HepG2 (cell line): Measurements from ENCODE around the gene PLD3. TPM values are rescaled to one million over a fixed set of nuclear protein-coding genes. Genes with fewer than 3 reads are reported as not detected.

Source experiments
- ETS1 ChIP-seq: sonication (generic); formaldehyde crosslinking; IDR thresholded peaks from 2 replicates; pipeline ENCODE4 v1.4.0; 2020; ENCODE audit warnings: missing genetic modification reagents
- HMG20A ChIP-seq: IDR thresholded peaks from 2 replicates; pipeline ENCODE4 v1.6.1; 2016; ENCODE audit warnings: borderline replicate concordance
- LBX2 ChIP-seq: sonication (generic); formaldehyde crosslinking; IDR thresholded peaks from 2 replicates; pipeline ENCODE4 v1.5.0; 2020; ENCODE audit warnings: missing genetic modification reagents, mild to moderate bottlenecking, borderline replicate concordance
- NFKB2 ChIP-seq: sonication (generic); formaldehyde crosslinking; IDR thresholded peaks from 2 replicates; pipeline ENCODE4 v1.4.0; 2020; ENCODE audit warnings: missing genetic modification reagents, borderline replicate concordance
- SIN3A ChIP-seq: IDR thresholded peaks from 2 replicates; pipeline ENCODE4 v1.6.1; 2011; ENCODE audit warnings: low read depth, mild to moderate bottlenecking, control low read depth, low read length, borderline replicate concordance
- SYNCRIP ChIP-seq: fragments of 200-400 bp; formaldehyde crosslinking; IDR thresholded peaks from 2 replicates; pipeline ENCODE4 v1.6.1; 2018; ENCODE audit warnings: mild to moderate bottlenecking, low read depth, low read length; ENCODE audit not compliant: insufficient read depth
- ZFP41 ChIP-seq: sonication (generic); formaldehyde crosslinking; IDR thresholded peaks from 2 replicates; pipeline ENCODE4 v1.4.0; 2020; ENCODE audit warnings: mild to moderate bottlenecking, missing genetic modification reagents, borderline replicate concordance
- ZFY ChIP-seq: sonication (generic); formaldehyde crosslinking; IDR thresholded peaks from 2 replicates; pipeline ENCODE4 v1.4.0; 2020; ENCODE audit warnings: missing genetic modification reagents
- ZFYVE20 ChIP-seq: sonication (generic); formaldehyde crosslinking; IDR thresholded peaks from 2 replicates; pipeline ENCODE4 v1.8.0; 2023; ENCODE audit warnings: low read depth, mild to moderate bottlenecking, moderate library complexity, missing genetic modification reagents, borderline replicate concordance
- ZHX2 ChIP-seq, 2 experiments: sonication (generic) in 1 of 2; formaldehyde crosslinking in 1 of 2; IDR thresholded peaks; 2 replicates each; pipeline versions ENCODE4 v1.6.1 to v1.9.0; 2014 to 2022; ENCODE audit warnings: antibody characterized with exemption in 1 of 2, borderline replicate concordance in 1 of 2, inconsistent platforms in 1 of 2, low read depth in 1 of 2, missing genetic modification reagents in 1 of 2
- ZNF354B ChIP-seq: sonication (generic); formaldehyde crosslinking; IDR thresholded peaks from 2 replicates; pipeline ENCODE4 v1.8.0; 2022; ENCODE audit warnings: mild to moderate bottlenecking, missing genetic modification reagents
- ZNF550 ChIP-seq: sonication (generic); formaldehyde crosslinking; IDR thresholded peaks from 2 replicates; pipeline ENCODE4 v1.4.0; 2020; ENCODE audit warnings: mild to moderate bottlenecking, missing genetic modification reagents, borderline replicate concordance
- ZNF609 ChIP-seq: sonication (generic); formaldehyde crosslinking; IDR thresholded peaks from 2 replicates; pipeline ENCODE4 v1.4.0; 2020; ENCODE audit warnings: mild to moderate bottlenecking, missing genetic modification reagents, borderline replicate concordance
- ZNF775 ChIP-seq: sonication (generic); formaldehyde crosslinking; IDR thresholded peaks from 2 replicates; pipeline ENCODE4 v1.4.0; 2020; ENCODE audit warnings: missing genetic modification reagents, mild to moderate bottlenecking, moderate library complexity, borderline replicate concordance
- ZNF788 ChIP-seq: sonication (generic); formaldehyde crosslinking; IDR thresholded peaks from 2 replicates; pipeline ENCODE4 v1.5.0; 2020; ENCODE audit warnings: mild to moderate bottlenecking, missing genetic modification reagents, borderline replicate concordance
- polyA plus RNA-seq, 8 experiments: library from polyadenylated mRNA; depleted of rRNA in 3 of 8; stranded (reverse) in 7 of 8; unstranded in 1 of 8; fragments of >200 nt; fragmentation: Illumina TruSeq in 4 of 8; extraction: Trizol in 4 of 8; gene quantifications; 2 replicates each; pipeline versions ENCODE4 v1.2.1 to v1.2.3, GENCODE V29; 2011 to 2016; ENCODE audit warnings: low read depth in 4 of 8, missing spikeins in 1 of 8, mixed read lengths in 1 of 8; ENCODE audit not compliant: insufficient read depth in 1 of 8
- total RNA-seq, 5 experiments: library from RNA; depleted of rRNA; stranded (reverse); fragments of >200 nt; fragmentation: Illumina TruSeq; extraction: Trizol; gene quantifications; 2 replicates each; pipeline ENCODE4 v1.2.3, GENCODE V29; 2016; ENCODE audit warnings: low read depth in 1 of 5

PLD3 gene
- total and polyA plus RNA-seq, 2 of the 13 experiments (the other 11 are each of a cell fraction or from before 2014, with no cell fraction given) = 45.7 to 164 TPM

GRCh38 chr19:40416918-40417642, 68.6 kb downstream of the PLD3 start (continued):
- TF ChIP-seq ZNF775 (CRISPR knock-in tag) (0 out of 2 replicates have a peak, but pooled peaks have one; percentile 31), NFKB2 (CRISPR knock-in tag) (peak; percentile 37; the same call in 1 of the 2 replicates), ZFP41 (no peak), ZNF550 (no peak), SYNCRIP (no peak), ZNF354B (no peak), ZFYVE20 (CRISPR knock-in tag) (no peak), ZNF788 (no peak), LBX2 (no peak), HMG20A (CRISPR knock-in tag) (0 out of 2 replicates have a peak, but pooled peaks have one; percentile 31), ZHX2 (IDR thresholded peaks at IDR 0.05; ENCODE audit: low read depth) (no peak), ZHX2 (CRISPR knock-in tag; IDR thresholded peaks at IDR 0.05; ENCODE audit: borderline replicate concordance) (no peak), ETS1 (no peak), ZFY (peak; percentile 39; the same call in 1 of the 2 replicates), ZNF609 (CRISPR knock-in tag) (0 out of 2 replicates have a peak, but pooled peaks have one; percentile 34), SIN3A (peak; percentile 41; the same call in 1 of the 2 replicates)
